Lung (tissue), 12 donors: ENCODE data around the gene FLRT2. TPM values are rescaled to one million over a fixed set of nuclear protein-coding genes. Genes with fewer than 3 reads are reported as not detected.
A peak's percentile ranks its signal among the peaks of the same experiment; 100 is the strongest.

Experiments used
- ATAC-seq: fragments of 200-7000 bp; cut with Tn5 transposase; one replicate; pipeline ENCODE4 v1.9.1; 2020; ENCODE audit warnings: moderate number of reproducible peaks; ENCODE audit not compliant: insufficient read depth, low FRiP score
- DNase-seq, 3 donors: peaks; one replicate each; pipeline ENCODE4 v3.0.0-alpha.2; 2013 to 2017
- H3K27ac ChIP-seq, 2 donors: one replicate each; pipeline ENCODE4 v1.5.1; 2013; ENCODE audit warnings: mild to moderate bottlenecking in 2 of 2, moderate library complexity in 2 of 2, control low read depth in 1 of 2, inconsistent platforms in 1 of 2, low read depth in 1 of 2, low read length in 1 of 2
- H3K27me3 ChIP-seq, 3 donors: one replicate each; pipeline ENCODE4 v1.5.1; 2013; ENCODE audit warnings: low read length in 2 of 3; ENCODE audit not compliant: control insufficient read depth in 3 of 3, insufficient read depth in 3 of 3
- H3K36me3 ChIP-seq, 4 donors: one replicate each; pipeline ENCODE4 v1.5.1; 2013; ENCODE audit warnings: low read length in 4 of 4, mild to moderate bottlenecking in 1 of 4, moderate library complexity in 1 of 4; ENCODE audit not compliant: control insufficient read depth in 4 of 4, insufficient read depth in 4 of 4
- H3K4me1 ChIP-seq, 5 donors: one replicate each; pipeline ENCODE4 v1.5.1; 2013; ENCODE audit warnings: low read length in 5 of 5, mild to moderate bottlenecking in 2 of 5, moderate library complexity in 1 of 5; ENCODE audit not compliant: control insufficient read depth in 5 of 5, insufficient read depth in 5 of 5
- H3K4me3 ChIP-seq: one replicate; pipeline ENCODE4 v1.5.1; 2013; ENCODE audit warnings: mild to moderate bottlenecking, control low read depth, moderate library complexity
- H3K9ac ChIP-seq, 2 donors: one replicate each; pipeline ENCODE4 v1.5.1; 2013; ENCODE audit warnings: low read length in 2 of 2, control low read depth in 1 of 2; ENCODE audit not compliant: insufficient read depth in 1 of 2
- H3K9me3 ChIP-seq, 4 donors: one replicate each; pipeline ENCODE4 v1.5.1; 2013; ENCODE audit warnings: low read length in 3 of 4, mild to moderate bottlenecking in 1 of 4, moderate library complexity in 1 of 4; ENCODE audit not compliant: control insufficient read depth in 4 of 4, insufficient read depth in 3 of 4
- WGBS, 2 donors: extraction: QIAGEN DNeasy Blood & Tissue Kit; methylation state at CpG; one replicate each; pipeline ENCODE4 v1.1.7; 2013; 5-methylcytosine and 5-hydroxymethylcytosine counted together
- polyA plus RNA-seq, 2 donors: library from polyadenylated mRNA; stranded (reverse); fragments of 200-250 nt; gene quantifications; one replicate each; pipeline ENCODE4 v1.2.1, GENCODE V29; 2013
- total RNA-seq, 2 donors: library from RNA; depleted of rRNA in 1 of 2; stranded (reverse); fragments of >200 nt in 1 of 2; gene quantifications; one replicate each; pipeline ENCODE4 v1.2.1, GENCODE V29; 2014 to 2021
- TF ChIP-seq, protein P1 (sequence below): IDR thresholded peaks from 2 replicates; pipeline ENCODE4 v1.5.1; 2012; ENCODE audit warnings: mild to moderate bottlenecking; ENCODE audit errors: control extremely low read depth, extremely low read depth
- donor health status: control.
- donor health status: control.
- donor health status: Bipolar disorder and iron deficiency.
- donor health status: healthy.
- donor health status: DM: yes; HTN: yes; CAD: no.

The FLRT2 gene
- total and polyA plus RNA-seq, 4 donors: 1.2 to 53.7 (median 8.8) TPM

GRCh38 chr14:85531141-85531586 lies 1.2 kb downstream of the FLRT2 start:
- peaks cover 6 to 56% (median 13%) of the 10 kb centered on the region in 5 donors for H3K4me1 ChIP-seq
- TF ChIP-seq, protein P1, sequence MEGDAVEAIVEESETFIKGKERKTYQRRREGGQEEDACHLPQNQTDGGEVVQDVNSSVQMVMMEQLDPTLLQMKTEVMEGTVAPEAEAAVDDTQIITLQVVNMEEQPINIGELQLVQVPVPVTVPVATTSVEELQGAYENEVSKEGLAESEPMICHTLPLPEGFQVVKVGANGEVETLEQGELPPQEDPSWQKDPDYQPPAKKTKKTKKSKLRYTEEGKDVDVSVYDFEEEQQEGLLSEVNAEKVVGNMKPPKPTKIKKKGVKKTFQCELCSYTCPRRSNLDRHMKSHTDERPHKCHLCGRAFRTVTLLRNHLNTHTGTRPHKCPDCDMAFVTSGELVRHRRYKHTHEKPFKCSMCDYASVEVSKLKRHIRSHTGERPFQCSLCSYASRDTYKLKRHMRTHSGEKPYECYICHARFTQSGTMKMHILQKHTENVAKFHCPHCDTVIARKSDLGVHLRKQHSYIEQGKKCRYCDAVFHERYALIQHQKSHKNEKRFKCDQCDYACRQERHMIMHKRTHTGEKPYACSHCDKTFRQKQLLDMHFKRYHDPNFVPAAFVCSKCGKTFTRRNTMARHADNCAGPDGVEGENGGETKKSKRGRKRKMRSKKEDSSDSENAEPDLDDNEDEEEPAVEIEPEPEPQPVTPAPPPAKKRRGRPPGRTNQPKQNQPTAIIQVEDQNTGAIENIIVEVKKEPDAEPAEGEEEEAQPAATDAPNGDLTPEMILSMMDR: no peak
- DNase-seq: peak; percentile 78 to 80 (median 79)
- peaks cover 0 to 7% (median 0%) of the 10 kb centered on the region in 4 donors for H3K9me3 ChIP-seq
- WGBS, 2 donors: 2 to 4% methylated on average over 29 of the region's 29 CpGs
- peak overlapping the region in 1 of 2 donors; percentile 75 for H3K9ac ChIP-seq
- H3K36me3 ChIP-seq: no peaks in the 10 kb centered on the region
- peak overlapping the region in 1 of 2 donors; percentile 18 for H3K27ac ChIP-seq
- ATAC-seq: no peak
- peaks cover 3 to 59% (median 27%) of the 10 kb centered on the region in 3 donors for H3K27me3 ChIP-seq
- no peak overlapping the region for H3K4me3 ChIP-seq

DNA sequence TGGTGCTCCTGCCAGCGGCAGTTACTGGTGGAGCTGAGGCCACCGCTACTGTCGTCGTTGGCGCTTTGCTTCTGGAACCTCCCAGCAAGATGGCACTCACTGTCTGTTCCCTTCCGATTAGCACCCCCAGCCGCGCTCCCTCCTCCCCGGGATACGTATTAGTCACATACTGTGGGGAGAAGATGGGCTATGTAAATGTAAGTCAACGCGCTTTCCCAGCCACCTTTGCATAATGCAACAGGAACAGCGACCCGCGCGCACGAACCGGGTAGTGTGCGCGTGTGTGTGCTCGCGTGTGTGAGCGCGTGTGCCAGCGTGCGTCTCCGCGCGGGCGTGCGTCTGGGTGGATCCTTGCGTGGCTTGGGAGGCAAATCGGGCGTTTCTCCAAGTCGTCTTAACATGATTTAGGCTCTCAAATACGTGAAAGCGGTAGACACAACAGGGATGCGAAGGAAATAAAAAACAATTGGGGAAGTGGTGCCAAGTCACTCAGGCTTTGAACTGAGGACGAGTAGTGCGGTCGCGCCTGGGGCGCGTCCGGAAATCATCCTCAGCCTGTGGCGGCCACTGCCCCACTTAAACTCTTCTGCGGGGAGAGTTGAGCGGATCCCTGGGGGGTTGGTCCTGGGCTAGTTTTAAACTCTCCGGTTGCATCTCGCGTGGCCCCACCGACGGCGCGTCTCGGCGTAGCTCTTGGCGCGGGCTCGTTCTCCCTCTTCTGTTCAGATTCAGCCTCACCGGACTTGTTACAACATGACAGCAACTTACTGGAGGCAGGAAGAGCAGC lies 1.8 kb downstream of the FLRT2 start:
- Histone ChIP-seq H3K9ac (peak overlapping the region in 1 of 2 donors; percentile 75), H3K36me3 (no peaks in the 10 kb centered on the region), H3K4me3 (peak overlapping the region; percentile 25), H3K27ac (peak overlapping the region in 1 of 2 donors; percentile 41), H3K27me3 (peaks cover 3 to 60% (median 27%) of the 10 kb centered on the region in 3 donors), H3K9me3 (peaks cover 0 to 7% (median 0%) of the 10 kb centered on the region in 4 donors), H3K4me1 (peaks cover 6 to 58% (median 13%) of the 10 kb centered on the region in 5 donors)
- peak; percentile 82 to 89 (median 84) for DNase-seq
- whole genome bisulfite sequencing, 2 donors: 1 to 2% methylated on average over 61 of the region's 61 CpGs
- peak; percentile 13 for ATAC-seq
- TF ChIP-seq, protein P1: no peak

DNA sequence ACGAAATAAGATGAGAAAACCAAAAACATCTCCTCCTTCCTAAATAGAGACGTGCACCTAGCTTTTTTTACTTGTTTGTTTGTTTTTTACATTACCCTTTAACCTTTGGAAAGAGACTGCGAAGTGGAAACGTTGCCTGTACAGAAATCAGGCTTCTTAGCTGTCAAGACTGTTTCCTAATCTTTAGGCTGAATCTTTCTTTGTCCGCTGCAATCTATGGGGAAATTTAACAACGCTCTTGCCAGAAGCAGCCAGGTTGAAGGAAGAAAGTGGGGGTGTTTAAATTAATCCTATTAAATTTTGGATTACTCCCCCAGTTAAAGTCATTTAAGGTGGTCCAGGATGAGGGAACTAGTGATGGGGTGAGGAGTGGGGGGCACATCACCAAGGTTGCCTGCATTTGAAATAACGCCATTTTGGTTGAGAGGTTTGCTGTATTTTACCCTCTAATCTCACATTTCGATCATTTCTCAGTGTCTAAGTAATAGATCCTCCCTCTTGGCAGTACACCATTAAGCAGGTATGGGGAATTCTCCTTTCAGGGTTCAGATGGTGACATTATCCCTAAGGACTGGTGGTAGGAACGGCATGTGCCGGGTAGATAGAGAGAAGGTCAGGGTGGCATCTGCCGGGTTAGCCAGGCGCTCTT lies 2.6 kb downstream of the FLRT2 start:
- peaks cover 3 to 59% (median 27%) of the 10 kb centered on the region in 3 donors for H3K27me3 ChIP-seq
- H3K9me3 ChIP-seq: peaks cover 0 to 7% (median 0%) of the 10 kb centered on the region in 4 donors
- peak overlapping the region in 1 of 2 donors; percentile 34 for H3K9ac ChIP-seq
- WGBS, 2 donors: 2 to 3% methylated on average over 12 of the region's 12 CpGs
- peaks cover 6 to 62% (median 13%) of the 10 kb centered on the region in 5 donors for H3K4me1 ChIP-seq
- no peak overlapping the region for H3K4me3 ChIP-seq
- DNase-seq: no peak
- TF ChIP-seq, protein P1: no peak
- no peak for ATAC-seq
- no peak overlapping the region for H3K27ac ChIP-seq
- H3K36me3 ChIP-seq: no peaks in the 10 kb centered on the region
